IPS-NIHi7 (cell line): ENCODE data around the gene NDUFB8.

ENCODE experiments used
- DNase-seq: peaks from one replicate; pipeline ENCODE4 v3.0.0; 2012; ENCODE audit warnings: mixed read lengths; ENCODE audit errors: extremely low spot score

Gene NDUFB8

DNA sequence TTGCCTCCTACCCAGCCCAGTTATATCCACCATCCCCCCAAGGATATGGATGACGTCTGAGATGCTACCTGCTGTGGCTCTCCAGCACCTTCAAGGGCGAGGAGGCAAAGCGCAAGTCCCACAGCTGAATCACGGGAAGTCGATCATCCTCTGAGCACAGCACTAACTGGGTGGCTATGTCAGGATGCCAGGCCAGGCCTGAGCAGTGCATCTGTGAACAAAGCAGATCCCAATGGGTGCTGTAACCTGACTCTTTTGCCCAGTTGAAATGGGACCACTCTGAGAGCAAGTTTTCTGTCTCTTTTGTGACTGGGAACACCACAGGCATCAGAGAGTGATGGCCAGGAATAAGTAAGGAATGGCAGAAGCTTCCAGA is 22.3 kb downstream of the NDUFB8 start:
- DNase-seq = no peak

DNA sequence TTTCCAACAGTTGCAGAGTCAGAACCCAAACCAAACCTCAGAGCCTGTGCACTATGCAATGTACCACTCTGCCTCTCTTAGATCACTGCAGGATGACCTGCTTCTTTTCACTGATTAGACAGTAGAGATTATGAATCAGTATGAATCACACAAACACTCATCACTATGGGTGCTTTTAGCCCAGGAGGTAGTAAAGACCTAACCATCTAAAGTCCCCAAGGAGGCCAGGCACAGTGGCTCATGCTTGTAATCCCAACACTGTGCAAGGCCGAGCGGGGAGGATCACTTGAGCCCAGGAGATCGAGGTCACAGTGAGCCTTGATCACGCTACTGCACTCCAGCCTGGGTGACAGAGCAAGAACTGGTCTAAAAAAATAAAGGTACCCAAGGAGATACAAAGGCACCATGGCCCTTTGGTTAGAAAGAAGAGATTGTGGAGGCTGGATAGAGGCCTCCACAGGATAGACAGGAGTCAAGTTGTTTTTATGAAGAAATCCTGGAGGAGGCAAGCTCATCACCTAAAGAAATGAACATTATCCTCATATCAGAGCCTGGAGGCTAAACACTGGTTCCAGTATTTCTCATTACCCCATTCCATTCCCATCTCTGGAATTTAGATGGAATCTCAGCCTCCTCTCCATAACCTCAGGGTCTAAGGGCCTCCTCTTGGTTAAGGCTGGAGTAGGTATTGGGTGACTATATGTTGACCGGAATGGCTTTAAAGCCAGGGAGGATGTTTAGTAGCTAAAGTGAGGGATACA is 22.9 kb downstream of the NDUFB8 start:
- DNase-seq = no peak

DNA sequence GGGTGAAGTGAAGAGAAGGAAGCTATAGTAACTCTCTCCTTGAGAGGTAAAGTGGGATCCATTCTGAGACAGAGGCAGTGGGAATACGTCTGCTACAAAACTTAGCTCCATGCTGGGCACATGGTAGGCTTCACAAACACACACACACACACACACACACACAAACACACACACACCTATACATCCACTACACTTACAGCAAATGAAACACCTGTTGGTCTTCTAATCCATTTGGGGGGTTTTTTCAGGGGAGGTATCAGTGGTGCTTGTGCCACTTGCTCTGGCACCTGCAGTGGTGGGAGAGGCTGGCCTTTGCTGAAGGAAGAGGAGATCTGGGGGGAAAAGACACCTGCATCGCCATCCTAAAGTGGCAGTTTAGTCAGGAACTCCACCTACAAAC is 24.5 kb downstream of the NDUFB8 start:
- no peak for DNase-seq

DNA sequence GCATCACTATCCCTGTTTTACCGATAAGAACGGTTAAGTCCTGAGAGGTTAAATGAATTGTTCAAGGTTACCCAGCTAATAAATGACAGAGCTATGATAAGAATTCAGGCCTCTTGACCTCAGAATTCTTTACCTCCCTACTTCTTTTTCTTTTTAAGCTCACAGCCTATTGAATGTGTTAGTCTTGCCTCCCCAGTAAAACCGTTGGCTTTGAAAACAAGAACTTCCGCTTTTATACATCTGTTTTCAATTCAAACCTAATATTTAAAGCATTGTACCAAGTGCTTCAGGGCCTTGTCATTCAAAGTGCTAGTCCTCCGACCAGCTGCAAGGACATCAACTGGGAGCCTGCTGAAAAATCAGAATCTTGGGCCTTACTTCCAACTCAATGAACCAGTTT is 25.6 kb downstream of the NDUFB8 start:
- DNase-seq = no peak

DNA sequence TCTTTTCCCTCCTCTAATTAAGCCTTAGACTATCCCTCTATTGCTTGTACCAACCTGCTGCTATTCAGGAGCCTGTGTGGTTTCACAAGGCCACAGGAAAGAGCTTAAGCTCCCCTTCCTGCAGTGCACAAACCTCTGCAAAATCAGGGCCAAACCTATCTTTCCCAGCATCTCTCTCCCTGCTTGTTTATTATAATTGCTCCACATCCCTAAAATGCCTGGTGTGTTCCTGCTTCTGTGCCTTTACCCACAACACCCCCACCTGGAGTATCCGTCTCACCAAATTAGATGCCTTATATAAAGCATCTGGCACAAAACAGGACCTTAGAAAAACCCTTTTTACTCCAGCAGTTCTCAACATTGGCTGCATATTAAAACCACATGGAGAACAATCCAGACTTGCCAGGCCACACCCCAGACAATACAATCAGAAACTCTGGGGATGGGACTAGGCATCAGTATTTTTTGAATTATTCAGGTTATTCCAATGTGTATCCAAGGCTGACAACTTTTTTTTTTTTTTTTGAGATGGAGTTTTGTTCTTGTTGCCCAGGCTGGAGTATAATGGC is 26.7 kb downstream of the NDUFB8 start:
- DNase-seq = no peak

DNA sequence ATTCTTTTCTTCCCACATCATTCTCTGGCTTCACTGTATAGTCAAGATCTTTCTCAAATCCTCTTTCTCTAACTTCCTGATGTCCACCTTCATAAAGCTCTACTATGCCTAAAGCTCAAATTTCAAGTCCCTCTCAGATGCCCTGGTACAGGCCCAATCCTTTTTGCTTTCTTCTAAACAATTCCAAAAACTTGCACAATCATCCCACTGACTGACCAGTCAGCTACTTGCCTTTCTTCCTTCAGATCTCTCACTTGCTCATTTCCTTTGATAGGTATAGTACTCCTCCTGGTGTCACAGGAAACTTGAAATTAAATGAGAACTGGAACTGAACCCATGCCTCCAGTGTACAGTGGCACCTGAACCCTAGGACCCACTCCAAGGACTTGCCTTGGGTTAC is 28.2 kb downstream of the NDUFB8 start:
- DNase-seq = no peak

DNA sequence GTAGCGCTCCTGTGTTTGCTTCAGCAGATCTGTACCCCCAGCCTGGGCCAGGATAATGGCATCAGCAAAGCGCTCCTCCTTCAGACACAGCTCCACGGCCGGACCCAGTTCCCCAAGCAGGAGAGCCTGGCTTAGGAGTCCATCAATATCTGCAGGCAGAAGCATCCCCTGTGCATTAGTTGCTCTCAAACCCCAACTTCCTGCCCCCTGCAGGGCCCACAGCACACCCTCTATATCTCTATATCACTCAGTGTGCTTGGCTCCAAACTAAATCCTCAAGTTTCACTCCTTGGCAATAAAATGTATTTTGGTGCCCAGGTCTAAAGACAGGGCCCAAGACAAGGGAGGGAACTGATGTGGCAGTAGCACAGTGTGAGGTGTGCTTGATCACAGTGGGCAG is 31.6 kb downstream of the NDUFB8 start:
- no peak for DNase-seq

DNA sequence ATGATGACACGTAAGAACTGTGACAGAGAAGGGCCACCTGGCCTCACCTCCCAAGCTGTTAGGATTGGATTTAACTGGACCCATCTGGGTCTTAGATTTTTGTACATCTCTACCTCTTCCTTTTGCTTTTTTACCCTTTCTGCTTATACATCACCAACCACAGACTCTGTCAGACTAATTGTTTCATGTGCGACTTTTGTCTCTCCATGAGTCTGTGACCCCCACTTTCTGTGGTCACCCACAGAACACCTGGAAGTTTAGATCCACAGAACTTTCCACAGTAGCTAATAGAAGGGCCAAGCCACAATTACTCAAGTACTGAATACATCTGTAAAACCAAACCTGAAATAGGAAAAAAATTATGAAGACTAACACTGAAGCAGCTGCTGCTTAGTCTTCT is 33.1 kb downstream of the NDUFB8 start:
- DNase-seq = no peak

DNA sequence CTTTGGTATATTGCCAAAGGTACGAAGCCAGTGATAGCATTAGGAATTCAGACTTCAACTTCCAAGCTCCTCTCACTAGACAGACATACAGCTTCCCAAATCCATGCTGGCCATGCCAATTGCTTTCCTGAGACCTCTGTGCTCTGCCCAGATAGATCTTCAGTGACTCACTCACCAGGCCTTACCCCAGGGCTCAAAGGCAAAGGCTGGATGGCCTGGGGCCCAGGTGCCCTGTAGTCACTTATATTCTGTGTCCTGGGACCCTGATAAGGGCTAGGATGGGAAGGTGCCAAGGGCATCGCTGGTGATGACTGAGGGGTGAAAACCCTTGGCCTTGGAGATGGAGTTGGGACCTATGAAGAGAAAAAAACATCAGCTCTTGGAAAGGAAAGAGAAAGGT is 39.1 kb downstream of the NDUFB8 start:
- no peak for DNase-seq

DNA sequence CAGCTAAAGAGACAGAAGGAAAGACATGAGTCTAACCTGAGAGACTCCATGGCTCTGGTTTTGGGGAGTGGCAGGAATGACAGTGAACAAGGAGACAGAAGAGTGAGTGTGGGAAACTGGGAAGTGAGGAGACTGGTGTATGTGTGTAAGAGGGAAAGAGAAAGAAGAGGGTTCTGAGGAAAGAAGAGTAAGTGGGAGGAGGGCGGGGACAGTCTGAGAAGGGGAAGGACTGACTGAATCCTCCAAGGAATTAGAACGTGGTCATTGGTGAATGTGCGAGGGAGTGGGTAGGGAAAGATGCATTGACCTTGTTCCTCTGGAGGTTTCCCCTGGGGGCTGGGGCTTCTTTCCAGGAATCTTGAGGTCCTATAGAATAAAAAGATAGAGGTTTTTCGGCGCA is 40.3 kb downstream of the NDUFB8 start:
- DNase-seq = no peak

DNA sequence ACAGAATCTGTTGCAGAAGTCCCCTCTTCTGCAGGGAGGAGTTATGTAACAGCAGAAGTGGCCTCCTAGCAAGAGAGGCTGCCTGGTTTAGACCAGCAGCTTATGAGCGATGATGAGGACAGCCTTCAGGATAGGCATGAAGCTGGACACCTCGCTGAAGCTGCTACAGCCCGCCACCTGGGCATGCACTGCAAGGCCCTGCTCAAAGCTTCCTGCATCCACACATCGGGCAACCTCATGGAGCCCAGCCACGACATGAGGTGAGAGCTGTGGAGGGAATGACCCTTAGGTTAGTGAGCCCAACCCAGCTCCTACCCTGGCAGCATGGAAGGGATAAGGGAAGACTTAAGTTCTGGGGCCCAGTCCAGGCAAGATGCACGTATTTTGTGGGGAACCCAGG is 42.1 kb downstream of the NDUFB8 start:
- DNase-seq = no peak

DNA sequence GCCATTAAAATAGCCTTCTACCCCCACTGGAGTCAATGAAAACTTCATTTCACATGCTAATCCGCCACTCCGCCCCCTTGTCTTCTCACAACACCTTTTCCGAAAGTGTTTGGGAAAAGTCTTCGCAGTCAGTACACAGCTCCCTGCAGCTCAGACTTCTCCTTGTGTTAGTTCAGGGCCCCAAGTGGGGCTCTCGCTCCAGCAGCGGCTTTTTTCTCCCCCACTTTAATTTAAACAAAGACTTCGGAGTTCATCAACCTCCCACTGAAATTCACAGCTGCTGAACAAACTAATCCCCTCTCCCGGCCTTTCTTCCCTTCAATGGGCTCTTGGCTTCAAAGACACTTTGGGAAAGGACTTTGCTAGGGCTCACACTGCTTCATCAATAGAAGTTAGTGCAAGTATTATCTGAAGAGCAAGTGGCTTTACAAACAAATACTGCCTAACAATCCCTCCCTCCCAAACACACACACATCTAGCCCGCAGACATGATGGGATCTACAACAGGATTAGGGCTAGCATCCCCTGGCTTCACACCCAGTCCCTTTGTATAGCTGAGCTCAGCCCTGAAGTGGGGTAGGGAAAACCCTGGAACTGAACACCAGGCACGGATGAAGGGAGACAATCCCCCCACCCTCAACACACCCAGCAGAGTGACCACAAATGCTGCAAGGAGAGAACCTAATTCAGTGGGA is 43.7 kb downstream of the NDUFB8 start:
- peak; percentile 69 for DNase-seq

DNA sequence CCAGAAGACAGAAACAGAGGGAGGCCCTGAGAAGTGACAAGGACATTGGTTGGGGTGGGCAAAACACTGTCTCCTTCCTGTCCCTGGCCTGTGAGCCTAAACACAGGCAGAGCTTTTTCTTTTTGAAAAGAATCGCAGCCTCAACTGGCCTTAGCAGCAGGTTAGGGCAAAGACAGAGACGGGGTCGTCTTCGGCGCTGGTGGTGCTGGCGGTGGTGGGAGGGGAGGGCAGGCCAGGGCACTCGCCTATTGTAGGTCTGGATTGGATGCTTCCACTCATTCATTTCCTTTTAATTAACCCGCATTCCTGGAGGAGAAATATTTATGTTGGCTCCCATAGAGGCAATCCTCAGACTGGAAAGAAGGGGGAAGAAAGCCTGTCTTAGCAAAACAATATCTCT is 44.3 kb downstream of the NDUFB8 start:
- peak; percentile 48 for DNase-seq

DNA sequence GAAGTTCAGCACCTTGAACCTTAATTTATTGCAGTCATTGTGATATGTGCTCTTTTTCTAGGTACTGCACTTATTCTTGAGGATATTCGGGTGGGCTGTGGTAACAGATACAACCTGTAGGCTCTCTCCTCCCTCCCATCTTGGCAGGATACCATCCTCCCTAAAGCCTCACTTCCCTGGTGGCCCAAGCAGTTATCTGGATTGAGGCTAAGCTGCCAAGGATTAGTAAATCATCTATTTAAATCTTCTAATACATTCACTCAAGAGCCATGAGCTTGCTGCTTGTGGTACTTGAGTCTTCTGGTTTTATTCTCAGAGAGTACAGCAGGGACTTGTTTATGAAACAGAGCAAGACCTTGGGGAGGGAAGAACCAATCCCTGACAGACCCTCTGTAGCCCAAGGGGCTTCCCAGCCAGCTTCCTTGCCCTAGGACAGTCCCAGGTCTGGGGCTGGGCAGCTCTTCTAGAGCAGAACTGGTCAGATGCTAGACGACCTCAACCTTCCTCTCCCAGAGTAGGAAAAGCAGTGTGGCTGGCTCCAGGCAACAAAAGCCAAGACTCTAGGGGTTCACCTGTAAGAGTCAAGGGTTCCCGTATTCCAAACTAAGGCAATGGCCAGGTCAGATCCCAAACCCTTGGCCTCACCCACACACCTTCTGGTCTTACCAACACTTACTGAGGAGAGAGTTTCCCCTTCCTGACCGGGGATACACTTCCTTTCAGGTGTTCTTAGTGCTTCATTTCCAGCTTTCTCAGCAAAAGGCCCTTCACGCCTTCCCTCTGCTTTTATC is 45.6 kb downstream of the NDUFB8 start:
- no peak for DNase-seq

DNA sequence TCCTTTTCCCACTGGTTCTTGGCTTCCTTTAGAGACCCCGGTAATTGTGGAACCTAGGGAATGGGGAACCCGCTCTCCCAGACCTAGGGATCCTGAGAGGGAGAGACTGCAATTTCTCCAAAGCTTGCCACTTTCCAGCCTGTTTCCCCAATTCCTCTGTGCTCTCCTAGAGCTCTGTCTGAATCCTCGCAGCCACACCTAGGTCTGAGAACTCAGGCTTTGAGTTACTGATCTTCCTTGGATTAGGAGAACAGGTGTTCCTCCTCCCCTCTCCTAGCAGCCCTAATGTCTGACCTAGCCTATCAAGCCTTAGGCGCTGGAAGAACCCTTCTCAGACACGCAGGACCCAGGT is 46.9 kb downstream of the NDUFB8 start:
- no peak for DNase-seq

DNA sequence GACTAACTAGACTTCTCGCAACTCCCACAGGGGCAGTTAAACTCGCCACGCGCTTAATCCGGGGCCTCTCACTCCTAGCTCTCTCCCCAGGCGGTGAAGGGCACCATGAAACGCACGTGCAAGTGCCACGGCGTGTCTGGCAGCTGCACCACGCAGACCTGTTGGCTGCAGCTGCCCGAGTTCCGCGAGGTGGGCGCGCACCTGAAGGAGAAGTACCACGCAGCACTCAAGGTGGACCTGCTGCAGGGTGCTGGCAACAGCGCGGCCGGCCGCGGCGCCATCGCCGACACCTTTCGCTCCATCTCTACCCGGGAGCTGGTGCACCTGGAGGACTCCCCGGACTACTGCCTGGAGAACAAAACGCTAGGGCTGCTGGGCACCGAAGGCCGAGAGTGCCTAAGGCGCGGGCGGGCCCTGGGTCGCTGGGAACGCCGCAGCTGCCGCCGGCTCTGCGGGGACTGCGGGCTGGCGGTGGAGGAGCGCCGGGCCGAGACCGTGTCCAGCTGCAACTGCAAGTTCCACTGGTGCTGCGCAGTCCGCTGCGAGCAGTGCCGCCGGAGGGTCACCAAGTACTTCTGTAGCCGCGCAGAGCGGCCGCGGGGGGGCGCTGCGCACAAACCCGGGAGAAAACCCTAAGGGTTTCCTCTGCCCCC is 47.4 kb downstream of the NDUFB8 start:
- peak; percentile 77 for DNase-seq

DNA sequence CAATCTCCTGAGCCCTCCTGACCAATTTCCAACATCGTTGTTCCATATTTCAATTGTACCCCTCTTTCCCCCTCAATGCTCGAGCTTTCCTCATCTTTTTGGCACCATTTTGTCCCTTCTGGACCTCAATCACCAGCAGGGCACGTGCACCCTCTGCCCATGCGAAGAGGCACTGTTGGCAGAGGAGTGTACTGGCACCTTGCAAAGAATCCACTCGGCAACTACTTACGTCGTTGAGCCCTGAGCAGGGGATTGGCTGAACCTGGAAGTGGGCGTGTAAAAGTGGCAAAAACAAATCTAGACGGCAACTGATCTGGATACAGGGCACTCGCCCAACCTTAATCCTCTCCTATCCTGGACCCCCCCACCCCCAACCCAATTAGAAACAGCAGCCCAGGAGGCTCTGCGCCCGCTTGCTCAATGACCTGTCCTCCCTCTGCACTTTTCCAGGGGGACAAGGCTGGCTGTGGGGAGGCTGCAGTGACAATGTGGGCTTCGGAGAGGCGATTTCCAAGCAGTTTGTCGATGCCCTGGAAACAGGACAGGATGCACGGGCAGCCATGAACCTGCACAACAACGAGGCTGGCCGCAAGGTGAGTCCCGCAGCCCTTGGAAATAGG is 48.1 kb downstream of the NDUFB8 start:
- peak; percentile 90 for DNase-seq

DNA sequence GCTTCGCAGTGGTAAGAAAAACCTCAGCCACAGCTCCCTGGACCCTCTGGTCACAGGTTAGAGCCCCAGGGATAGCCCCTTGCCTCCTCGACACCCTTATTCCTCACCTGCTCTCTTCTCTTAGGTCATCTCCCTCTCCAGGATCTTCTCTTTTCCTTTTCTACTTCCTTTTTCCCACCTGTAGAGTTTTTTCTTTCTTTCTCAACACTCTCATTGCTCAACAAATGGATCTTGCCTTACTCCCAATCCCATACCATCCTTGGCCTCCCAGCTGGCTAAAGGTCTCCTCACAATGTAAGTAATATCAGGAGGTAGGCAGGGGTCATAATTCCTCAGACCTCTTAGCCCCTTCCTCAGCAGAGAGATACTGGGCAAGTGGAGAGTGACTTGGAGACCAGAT is 49.7 kb downstream of the NDUFB8 start:
- no peak for DNase-seq

DNA sequence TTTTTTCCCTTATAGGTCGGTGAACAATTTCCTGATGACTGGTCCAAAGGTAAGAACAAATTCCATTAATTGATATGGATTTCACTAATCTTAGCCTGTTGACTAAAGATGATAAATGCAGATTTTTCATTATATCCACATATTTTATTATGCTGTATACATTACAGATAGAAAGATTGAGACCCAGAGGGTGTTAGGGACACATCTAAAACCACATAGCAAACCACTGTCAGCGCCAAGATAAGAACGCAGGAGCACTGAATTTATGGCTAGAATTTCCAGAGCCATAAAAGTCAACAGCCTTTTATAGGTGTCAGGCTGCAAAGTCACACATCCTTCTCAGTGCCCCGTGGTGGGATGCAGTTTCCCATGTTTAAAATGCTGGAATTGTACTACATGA is 50.6 kb downstream of the NDUFB8 start:
- no peak for DNase-seq

DNA sequence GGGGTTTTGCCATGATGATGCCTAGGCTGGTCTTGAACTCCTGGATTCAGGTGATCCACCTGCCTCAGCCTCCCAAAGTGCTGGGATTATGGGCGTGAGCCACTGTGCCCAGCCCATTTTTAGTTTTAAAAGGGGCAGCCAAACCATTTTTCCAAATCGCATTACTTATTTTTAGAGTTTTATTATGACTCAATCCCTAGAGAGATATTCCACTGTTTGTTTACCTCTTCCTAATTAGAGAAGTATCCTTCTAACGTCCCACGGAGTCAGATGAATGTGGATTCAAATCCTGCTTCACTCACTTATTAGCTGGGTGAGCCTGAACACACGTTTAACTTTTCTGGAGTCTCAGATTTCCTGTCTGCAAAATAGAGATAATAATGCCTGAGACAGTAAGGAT is 51.7 kb downstream of the NDUFB8 start:
- no peak for DNase-seq
